NK-92 (cell line): ENCODE measurements around the gene RSL1D1.
A peak's percentile ranks its signal among the peaks of the same experiment; 100 is the strongest.
"Not testable (repeated sequence)": the region's sequence is repeated elsewhere in the genome, so short reads cannot be mapped to it uniquely, and the experiment has no call there.

Experiments
- DNase-seq: peaks from one replicate; lab custom pipeline; 2025; ENCODE audit not compliant: unreplicated experiment; lab: John Stamatoyannopoulos, UW

RSL1D1 gene

GRCh38 chr16:11799509-11800381 is 51.6 kb downstream of the RSL1D1 start:
- DNase-seq = no peak

- no peak for DNase-seq
Observed at GRCh38 chr16:11799017-11799381, 52.3 kb downstream of the RSL1D1 start.

GRCh38 chr16:11797957-11798299 is 53.4 kb downstream of the RSL1D1 start:
- DNase-seq = no peak

- peak; percentile 55 for DNase-seq
Observed at GRCh38 chr16:11797166-11797956, 54.0 kb downstream of the RSL1D1 start, which contains the start of gene ZC3H7A. Gene ZC3H7A, minus strand, starts transcription at chr16:11797258. Its CDS starts 14,904 bp downstream, at chr16:11782354.

- no peak for DNase-seq
Observed at GRCh38 chr16:11796227-11797165, 54.8 kb downstream of the RSL1D1 start.

GRCh38 chr16:11795887-11796226 is 55.5 kb downstream of the RSL1D1 start:
- DNase-seq = no peak

- DNase-seq = no peak
Observed at GRCh38 chr16:11794996-11795886, 56.1 kb downstream of the RSL1D1 start.

GRCh38 chr16:11794447-11794846 is 56.9 kb downstream of the RSL1D1 start:
- DNase-seq = no peak

GRCh38 chr16:11793840-11794239 is 57.5 kb downstream of the RSL1D1 start:
- DNase-seq = no peak

GRCh38 chr16:11792410-11793241 is 58.7 kb downstream of the RSL1D1 start:
- DNase-seq = no peak

GRCh38 chr16:11791144-11791828 is 60.1 kb downstream of the RSL1D1 start:
- DNase-seq = no peak

- no peak for DNase-seq
Observed at GRCh38 chr16:11788914-11789313, 62.4 kb downstream of the RSL1D1 start.

- not testable (repeated sequence) for DNase-seq
Observed at GRCh38 chr16:11784980-11785599, 66.3 kb downstream of the RSL1D1 start.

- DNase-seq = not testable (repeated sequence)
Observed at GRCh38 chr16:11784381-11784780, 67.0 kb downstream of the RSL1D1 start.

GRCh38 chr16:11784038-11784369 is 67.3 kb downstream of the RSL1D1 start:
- no peak for DNase-seq
